Caco-2 (cell line): ENCODE results near the gene CHORDC1. TPM values are rescaled to one million over a fixed set of nuclear protein-coding genes. Genes with fewer than 3 reads are reported as not detected.

Experiments used
- BruUV-seq: library from RNA; stranded (reverse); fragments of 400-500 nt; replicated peaks from 2 replicates; lab custom pipeline; 2021; lab: Mats Ljungman, UMichigan
- CTCF ChIA-PET: fragments of 300-600 bp; sonication (Branson Sonifier 250); formaldehyde crosslinking; loops from one replicate; lab custom pipeline; 2022; ENCODE audit warnings: antibody characterized with exemption; lab: Charles Lee
- POLR2A ChIA-PET: fragments of 300-600 bp; sonication (Branson Sonifier 250); formaldehyde crosslinking; loops from one replicate; lab custom pipeline; 2022; ENCODE audit warnings: antibody characterized with exemption; lab: Charles Lee
- DNase-seq, 2 experiments: peaks; one replicate each; pipeline versions ENCODE4 v3.0.0 to v3.0.0-alpha.2; 2020 to 2022
- H3K27me3 ChIP-seq: replicated peaks from 2 replicates; pipeline ENCODE4 v1.6.0; 2011; ENCODE audit warnings: low read length; ENCODE audit not compliant: control insufficient read depth, insufficient read depth
- H3K36me3 ChIP-seq: 2 replicates; pipeline ENCODE4 v1.5.1; 2011; ENCODE audit warnings: low read length; ENCODE audit not compliant: control insufficient read depth, insufficient read depth
- H3K4me1 ChIP-seq: fragments of 250-450 bp; sonication (Bioruptor Pico); 2 replicates; pipeline ENCODE4 v1.5.1; 2020; ENCODE audit warnings: mild to moderate bottlenecking
- H3K4me3 ChIP-seq: 2 replicates; pipeline ENCODE4 v1.5.1; 2011; ENCODE audit warnings: low read depth, mild to moderate bottlenecking, control low read depth, low read length
- H3K9me3 ChIP-seq: fragments of 250-450 bp; sonication (Bioruptor Pico); 2 replicates; pipeline ENCODE4 v1.5.1; 2020; ENCODE audit warnings: mild to moderate bottlenecking, moderate library complexity
- H3K27ac Mint-ChIP-seq: one replicate; pipeline ENCODE4 v1.8.0; 2022; ENCODE audit warnings: mixed read lengths; ENCODE audit not compliant: unreplicated experiment
- H3K27me3 Mint-ChIP-seq: one replicate; pipeline ENCODE4 v1.8.0; 2022; ENCODE audit warnings: mixed read lengths; ENCODE audit not compliant: insufficient read depth, unreplicated experiment
- H3K36me3 Mint-ChIP-seq: one replicate; pipeline ENCODE4 v1.8.0; 2022; ENCODE audit warnings: mild to moderate bottlenecking, mixed read lengths; ENCODE audit not compliant: insufficient read depth, unreplicated experiment
- H3K4me1 Mint-ChIP-seq: one replicate; pipeline ENCODE4 v1.8.0; 2022; ENCODE audit warnings: low read depth, mixed read lengths; ENCODE audit not compliant: unreplicated experiment
- H3K4me3 Mint-ChIP-seq: one replicate; pipeline ENCODE4 v1.8.0; 2022; ENCODE audit warnings: mild to moderate bottlenecking, moderate library complexity, mixed read lengths; ENCODE audit not compliant: unreplicated experiment
- H3K9me3 Mint-ChIP-seq: one replicate; pipeline ENCODE4 v1.8.0; 2022; ENCODE audit warnings: mixed read lengths; ENCODE audit not compliant: unreplicated experiment
- CTCF ChIP-seq, 2 experiments: fragments of 200-600 bp in 1 of 2; IDR thresholded peaks; 1 replicate in 1 of 2; 2 replicates in 1 of 2; pipeline versions ENCODE4 v1.5.1 to v1.8.0; 2011 to 2022; ENCODE audit warnings: antibody characterized with exemption in 1 of 2, control low read depth in 1 of 2, inconsistent platforms in 1 of 2, low read depth in 1 of 2, low read length in 1 of 2, mild to moderate bottlenecking in 1 of 2, moderate library complexity in 1 of 2; ENCODE audit not compliant: insufficient read depth in 1 of 2, severe bottlenecking in 1 of 2, unreplicated experiment in 1 of 2
- intact Hi-C: fragments of 100-400 bp; cut with micrococcal nuclease; formaldehyde crosslinking; loops from one replicate; pipeline ENCODE4 v1.10.0; 2022; ENCODE audit not compliant: unreplicated experiment
- total RNA-seq: library from RNA; stranded (reverse); gene quantifications from 2 replicates; pipeline ENCODE4 v1.2.3, GENCODE V29; 2022

Gene CHORDC1
- total RNA-seq, 1 experiment from 2014 or later, result 194 TPM

- H3K9me3 ChIP-seq, result no peaks in the 10 kb centered on the region
- no peaks in the 10 kb centered on the region for H3K27me3 Mint-ChIP-seq
- TF ChIP-seq CTCF (IDR thresholded peaks at IDR 0.05; ENCODE audit: insufficient read depth in 1 of 2, low read depth in 1 of 2, low read length in 1 of 2, severe bottlenecking in 1 of 2, unreplicated experiment in 1 of 2), result no peak
- H3K9me3 Mint-ChIP-seq, result no peaks in the 10 kb centered on the region
- H3K36me3 Mint-ChIP-seq, result peaks cover 49% of the 10 kb centered on the region
- peaks cover 33% of the 10 kb centered on the region for H3K4me1 Mint-ChIP-seq
- 0 out of 2 replicates have a peak, but pooled peaks cover 5% of the 10 kb centered on the region for H3K36me3 ChIP-seq
- H3K27ac Mint-ChIP-seq, result peak overlapping the region; percentile 92
- H3K4me3 Mint-ChIP-seq, result peak overlapping the region; percentile 98
- POLR2A ChIA-PET, result interaction anchor here (0.7 kb wide), 1 partner anchor 50 kb away, joined by 3 read pairs; no protein-coding TSS in a partner anchor
- intact Hi-C loops, result loop anchor here (5.0 kb wide), 1 partner anchor 225 kb away; no protein-coding TSS in a partner anchor
- H3K4me1 ChIP-seq, result peaks cover 42% of the 10 kb centered on the region
- DNase-seq, result no peak
- CTCF ChIA-PET, result no interaction called here
- H3K4me3 ChIP-seq, result peak overlapping the region; percentile 79
- TSS peak; percentile 39 for BruUV-seq
- no peaks in the 10 kb centered on the region for H3K27me3 ChIP-seq
Measured at GRCh38 chr11:90221803-90222458, 918 bp downstream of the CHORDC1 start.

- Mint-ChIP-seq H3K4me3 (peak overlapping the region; percentile 98), H3K4me1 (peaks cover 36% of the 10 kb centered on the region), H3K36me3 (peaks cover 57% of the 10 kb centered on the region), H3K27me3 (no peaks in the 10 kb centered on the region), H3K9me3 (no peaks in the 10 kb centered on the region), H3K27ac (no peak overlapping the region)
- peaks cover 34% of the 10 kb centered on the region for H3K4me1 ChIP-seq
- no peaks in the 10 kb centered on the region for H3K27me3 ChIP-seq
- intact Hi-C loops, result loop anchor here (5.0 kb wide), 1 partner anchor 227 kb away; no protein-coding TSS in a partner anchor
- no TSS peak for BruUV-seq
- no peak for DNase-seq
- ChIA-PET POLR2A (no interaction called here), CTCF (no interaction called here)
- no peaks in the 10 kb centered on the region for H3K9me3 ChIP-seq
- TF ChIP-seq CTCF (IDR thresholded peaks at IDR 0.05; ENCODE audit: insufficient read depth in 1 of 2, low read depth in 1 of 2, low read length in 1 of 2, severe bottlenecking in 1 of 2, unreplicated experiment in 1 of 2), result no peak
- H3K36me3 ChIP-seq, result 0 out of 2 replicates have a peak, but pooled peaks cover 5% of the 10 kb centered on the region
- H3K4me3 ChIP-seq, result peak overlapping the region; percentile 79
Measured at GRCh38 chr11:90220391-90220790, 2.5 kb downstream of the CHORDC1 start.

- Histone ChIP-seq H3K4me3 (no peak overlapping the region), H3K9me3 (no peaks in the 10 kb centered on the region), H3K27me3 (no peaks in the 10 kb centered on the region), H3K36me3 (0 out of 2 replicates have a peak, but pooled peaks cover 5% of the 10 kb centered on the region), H3K4me1 (peaks cover 28% of the 10 kb centered on the region)
- no peak for TF ChIP-seq CTCF (IDR thresholded peaks at IDR 0.05; ENCODE audit: insufficient read depth in 1 of 2, low read depth in 1 of 2, low read length in 1 of 2, severe bottlenecking in 1 of 2, unreplicated experiment in 1 of 2)
- ChIA-PET POLR2A (interaction anchor here (0.5 kb wide), 1 partner anchor 416 kb away, joined by 3 read pairs; no protein-coding TSS in a partner anchor), CTCF (no interaction called here)
- Mint-ChIP-seq H3K4me3 (no peak overlapping the region), H3K36me3 (peaks cover 57% of the 10 kb centered on the region), H3K9me3 (no peaks in the 10 kb centered on the region), H3K4me1 (peaks cover 30% of the 10 kb centered on the region), H3K27me3 (no peaks in the 10 kb centered on the region), H3K27ac (no peak overlapping the region)
- intact Hi-C loops, result no loop called here
- DNase-seq, result no peak
- BruUV-seq, result no TSS peak
Measured at GRCh38 chr11:90219438-90219837, 3.4 kb downstream of the CHORDC1 start.
